ENCODE data around the gene ABCA4.

DNA sequence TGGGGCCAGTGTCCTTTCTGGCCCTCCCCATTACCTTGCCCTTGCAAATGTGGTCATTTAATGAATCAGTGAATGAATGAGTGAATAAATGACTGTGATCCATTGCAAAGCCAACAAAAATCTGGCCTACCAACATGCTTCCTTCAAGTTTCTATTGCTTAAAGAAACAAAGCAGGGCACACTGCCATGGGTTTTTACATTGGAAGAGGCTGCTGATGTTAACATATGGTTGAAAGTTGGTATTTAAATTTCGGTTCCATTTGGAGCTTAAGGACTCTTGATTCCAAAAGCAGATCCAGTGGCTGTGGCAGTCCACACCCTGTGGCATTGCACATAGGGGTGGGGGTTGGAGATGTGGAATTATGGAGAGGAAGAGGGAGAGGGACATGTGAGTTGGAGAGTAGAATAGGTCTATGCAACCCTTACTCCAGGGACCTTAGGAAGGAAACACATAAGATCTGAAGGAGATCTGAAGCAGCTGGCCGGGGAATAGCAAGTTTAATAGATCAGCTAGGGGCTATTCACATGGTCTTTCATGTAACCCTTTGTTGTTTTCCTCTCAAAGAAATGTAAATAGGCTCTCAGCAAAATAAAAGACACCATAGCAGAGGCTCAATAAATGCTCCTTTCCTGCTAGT lies 7.2 kb downstream of the ABCA4 start:
- TF ChIP-seq POLR2A (IDR thresholded peaks at IDR 0.05; ENCODE audit: low read depth, low read length) (no peak), POLR2AphosphoS5 (IDR thresholded peaks at IDR 0.05; ENCODE audit: low read depth, low read length) (no peak)
